Activated CD8-positive, alpha-beta memory T cell treated with anti-CD3 and anti-CD28 coated beads, Interleukin-2, amount 50 U/mL, for 24 hours (primary cell): ENCODE data around the gene INCA1.
A peak's percentile ranks its signal among the peaks of the same experiment; 100 is the strongest.

Experiments used
- DNase-seq: peaks from one replicate; pipeline ENCODE4 v3.0.0-alpha.2; 2020; ENCODE audit errors: extremely low read depth

Gene INCA1

DNA sequence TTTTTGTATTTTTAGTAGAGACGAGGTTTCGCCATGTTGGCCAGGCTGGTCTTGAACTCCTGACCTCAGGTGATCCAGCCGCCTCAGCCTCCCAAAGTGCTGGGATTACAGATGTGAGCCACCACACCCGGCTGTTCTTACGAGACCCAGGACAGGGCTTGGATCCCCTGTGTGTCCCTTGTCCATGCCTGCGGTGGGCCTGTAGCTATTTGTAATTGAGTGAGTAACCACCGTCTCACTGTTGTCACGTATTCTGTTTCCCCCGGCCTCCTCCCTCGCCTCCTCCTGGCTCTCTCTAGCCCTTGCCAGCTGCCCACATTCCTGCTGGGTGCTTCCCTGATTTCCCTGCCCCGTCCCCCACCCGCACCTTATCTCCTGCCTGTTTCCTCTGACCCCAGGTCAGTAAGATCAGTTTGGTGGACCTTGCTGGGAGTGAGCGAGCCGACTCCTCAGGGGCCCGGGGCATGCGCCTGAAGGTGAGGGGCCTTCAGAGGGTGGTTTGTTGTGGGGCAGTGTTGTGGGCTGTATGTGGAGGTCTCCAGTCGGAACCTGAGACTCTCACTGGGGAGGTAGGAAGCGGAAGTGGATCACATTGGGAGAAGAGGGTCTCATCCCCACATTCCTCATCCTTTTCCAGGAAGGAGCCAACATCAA is 6.0 kb upstream of the INCA1 start:
- DNase-seq, result no peak

DNA sequence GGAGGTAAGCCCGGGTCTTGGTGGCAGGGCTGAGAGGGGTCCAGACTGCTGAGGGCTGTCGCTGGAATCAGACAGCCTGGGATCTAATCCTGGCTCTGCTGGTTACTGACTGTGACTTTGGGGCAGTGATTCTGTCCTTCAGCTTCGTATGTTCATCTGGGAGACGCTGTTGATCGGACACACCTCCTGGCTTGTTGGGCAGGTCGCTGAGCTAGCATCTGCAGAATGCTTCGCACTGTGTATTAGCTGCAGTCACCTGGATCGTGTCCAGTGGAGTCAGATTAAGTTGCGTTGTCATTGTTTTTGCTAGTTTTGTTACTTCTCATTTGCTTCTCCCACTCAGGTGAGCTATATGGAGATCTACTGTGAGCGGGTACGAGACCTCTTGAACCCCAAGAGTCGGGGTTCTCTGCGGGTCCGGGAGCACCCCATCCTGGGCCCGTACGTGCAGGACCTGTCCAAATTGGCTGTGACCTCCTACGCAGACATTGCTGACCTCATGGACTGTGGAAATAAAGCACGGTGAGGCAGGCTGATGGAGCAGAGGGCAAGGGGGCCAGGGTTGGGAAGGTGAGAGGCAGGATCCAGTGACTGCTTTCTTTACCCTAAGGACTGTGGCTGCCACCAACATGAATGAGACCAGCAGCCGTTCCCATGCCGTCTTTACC is 4.9 kb upstream of the INCA1 start:
- no peak for DNase-seq

DNA sequence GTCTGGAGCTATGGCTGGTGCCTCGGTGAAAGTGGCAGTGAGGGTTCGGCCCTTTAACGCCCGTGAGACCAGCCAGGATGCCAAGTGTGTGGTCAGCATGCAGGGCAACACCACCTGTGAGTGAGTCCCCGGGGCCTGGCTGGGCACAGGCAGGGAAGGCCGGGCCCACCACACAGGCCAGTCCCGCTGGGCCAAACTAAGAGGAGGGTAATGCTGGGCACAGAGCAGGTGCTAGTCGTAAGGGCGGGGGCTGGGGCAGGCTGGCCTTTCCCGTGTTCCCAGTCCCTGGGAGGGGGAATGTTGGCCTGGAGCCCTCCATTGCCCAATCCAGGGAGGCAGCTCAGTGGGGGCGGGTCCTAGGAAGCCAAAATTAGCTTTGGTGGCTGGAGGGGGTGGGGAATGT is 2.9 kb upstream of the INCA1 start:
- DNase-seq, result no peak

DNA sequence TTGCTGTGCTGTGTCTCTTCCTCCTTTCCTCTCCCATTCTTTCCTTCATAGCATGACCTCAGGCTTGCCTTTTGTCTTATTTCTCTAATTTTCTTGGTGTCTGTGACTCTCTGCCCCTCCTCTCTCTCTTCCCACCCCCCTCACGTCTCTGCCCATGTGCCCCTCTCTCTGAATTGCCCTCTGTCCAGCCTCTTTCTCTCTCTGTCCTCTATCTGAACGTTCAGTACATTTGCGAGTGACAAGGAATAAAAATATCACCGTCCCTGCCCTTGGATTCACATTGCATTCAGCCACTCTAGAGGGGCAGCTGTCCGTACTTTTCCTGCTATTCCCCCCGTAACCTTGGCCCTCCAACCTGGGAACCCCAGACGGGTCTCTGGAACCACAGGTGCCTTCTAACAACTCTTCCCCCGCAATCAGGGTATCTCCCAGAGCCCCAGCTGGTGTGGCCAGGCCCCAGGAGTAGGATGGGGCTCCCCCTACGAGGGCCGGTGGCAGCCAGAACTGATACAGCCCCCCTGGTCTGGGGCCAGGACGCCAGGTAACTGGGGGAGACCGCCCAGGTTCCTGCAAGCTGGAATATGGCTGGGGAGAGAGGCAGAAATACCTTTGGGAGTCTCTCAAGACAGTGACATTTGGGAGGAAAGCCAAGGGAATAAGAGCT is 2.2 kb upstream of the INCA1 start:
- no peak for DNase-seq

DNA sequence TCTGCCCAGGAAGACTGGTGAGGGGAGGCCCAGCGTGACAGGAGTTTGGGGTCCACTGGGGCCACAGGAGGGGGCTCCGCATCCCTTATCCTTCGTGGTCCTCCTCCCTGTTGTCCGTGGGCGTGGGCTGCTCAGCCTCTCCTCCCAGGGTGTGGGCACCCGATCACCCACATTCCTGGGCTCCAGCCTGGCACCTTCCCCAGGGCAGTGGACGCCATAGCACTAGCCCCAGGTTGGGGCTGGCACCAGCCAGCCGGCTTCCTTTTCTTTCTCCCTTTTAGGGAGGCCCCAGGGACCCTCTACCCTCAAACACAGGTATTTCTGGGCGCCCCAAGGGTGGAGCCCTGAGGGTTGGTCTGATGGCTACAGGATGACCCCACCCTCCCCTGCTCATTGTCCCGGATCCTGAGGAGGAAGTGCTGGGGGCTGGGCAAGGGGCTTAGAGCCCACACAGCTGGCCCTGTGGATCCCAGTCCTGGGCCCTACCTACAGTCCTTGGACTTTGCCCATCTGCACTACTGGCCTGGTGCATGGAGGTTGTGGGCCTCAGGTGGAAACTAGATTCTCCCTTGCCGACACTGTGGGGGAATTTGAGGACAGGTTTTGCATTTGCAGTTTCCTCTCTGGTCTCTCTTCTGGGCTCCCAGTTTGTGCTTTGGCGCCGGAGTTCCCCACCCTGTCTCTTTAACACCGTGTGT is 1.6 kb upstream of the INCA1 start:
- DNase-seq, result no peak

DNA sequence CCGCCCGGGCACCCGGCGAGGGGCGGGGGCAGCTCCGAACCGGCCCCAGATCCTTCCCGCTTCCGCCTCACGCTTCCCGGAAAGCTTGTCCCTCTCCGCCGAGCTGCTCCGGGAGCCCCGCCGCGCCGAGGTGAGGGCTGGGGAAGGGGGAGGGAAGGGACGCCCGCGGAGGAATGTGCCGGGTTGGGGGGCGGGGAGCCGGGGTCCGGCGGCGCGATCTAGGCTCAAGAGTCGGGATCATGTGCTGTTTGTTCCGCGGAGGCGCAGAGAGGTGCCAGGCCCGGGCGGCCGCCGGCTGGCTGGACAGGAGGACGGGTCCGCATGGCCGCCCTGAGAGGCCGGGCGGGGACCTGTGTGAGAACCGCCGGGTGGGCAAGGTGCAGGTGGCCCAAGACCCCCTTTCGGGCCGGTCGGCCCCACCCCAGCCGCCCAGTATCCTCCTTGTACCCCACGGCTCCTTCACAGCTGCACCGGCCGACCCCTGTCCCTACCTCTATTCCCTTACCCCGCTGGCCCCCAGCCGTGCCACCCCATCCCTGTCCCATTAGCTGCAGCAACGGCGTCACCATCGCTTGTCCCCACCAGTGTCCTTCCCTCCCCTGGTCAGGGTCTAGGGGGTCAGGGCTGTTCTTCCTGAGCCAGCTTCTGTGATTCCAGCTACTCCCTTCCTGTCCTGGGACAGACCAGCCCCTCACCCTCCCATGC is 857 bp upstream of the INCA1 start:
- no peak for DNase-seq

DNA sequence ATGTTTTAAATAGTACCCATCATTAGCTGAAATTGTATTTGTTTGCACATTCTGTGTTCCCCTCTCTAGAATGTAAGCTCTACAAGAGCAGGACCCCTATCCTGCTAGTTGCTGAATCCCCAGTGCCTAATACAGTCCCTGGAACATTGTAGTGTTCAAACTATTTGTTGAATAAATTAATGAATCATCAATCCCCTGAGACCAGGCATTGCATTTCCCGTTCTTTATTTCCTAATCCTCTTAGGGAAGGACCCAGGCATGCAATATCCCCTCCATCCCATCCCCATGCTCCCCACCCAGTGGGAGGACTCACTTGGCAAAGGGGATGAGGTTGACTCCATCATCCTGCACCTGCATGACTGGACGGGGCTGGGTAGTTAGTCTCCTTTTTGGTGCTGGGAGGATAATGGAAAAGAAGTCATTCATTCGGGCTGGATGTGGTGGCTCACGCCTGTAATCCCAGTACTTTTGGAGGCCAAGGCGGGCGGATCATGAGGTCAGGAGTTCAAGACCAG is 3.2 kb downstream of the INCA1 start:
- no peak for DNase-seq

DNA sequence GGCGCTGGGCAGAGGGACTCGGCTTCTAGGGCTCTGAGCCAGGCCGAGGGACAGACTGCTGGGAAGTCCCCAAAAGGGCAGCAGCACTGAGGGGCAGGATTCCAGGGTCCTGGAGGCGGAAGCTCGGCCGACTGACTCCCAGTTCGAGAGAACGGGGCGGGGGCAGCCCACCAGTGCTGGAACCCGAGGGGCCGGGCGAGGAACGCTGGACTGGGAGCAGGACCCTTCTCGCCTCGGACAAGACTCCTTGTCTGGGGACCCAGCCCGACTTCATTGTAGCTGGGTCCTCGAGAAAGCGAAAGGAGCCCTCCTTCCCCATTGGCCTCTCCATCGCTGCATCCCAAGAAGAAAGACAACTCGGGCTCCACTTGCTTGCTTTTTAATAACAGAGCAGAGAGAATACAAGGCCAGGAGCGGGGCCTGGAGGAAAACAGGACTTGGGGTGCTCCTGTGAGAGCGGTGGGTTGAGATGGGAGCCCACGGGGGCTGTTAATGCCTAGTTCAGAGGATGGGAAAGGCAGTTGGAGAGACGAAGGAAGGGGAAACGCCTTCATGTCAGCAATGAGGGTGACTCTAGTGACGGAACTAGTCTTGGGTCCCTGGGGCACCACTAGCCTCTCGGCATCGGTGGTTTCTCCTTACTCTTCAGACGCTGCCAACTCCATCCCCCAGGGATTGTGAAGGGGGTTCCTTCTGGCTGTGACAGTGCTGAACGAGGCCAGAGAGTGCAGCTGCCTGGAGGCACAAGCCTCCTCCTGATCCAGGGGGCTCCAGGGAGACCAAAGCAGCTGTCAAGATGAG is 9.4 kb downstream of the INCA1 start:
- no peak for DNase-seq

DNA sequence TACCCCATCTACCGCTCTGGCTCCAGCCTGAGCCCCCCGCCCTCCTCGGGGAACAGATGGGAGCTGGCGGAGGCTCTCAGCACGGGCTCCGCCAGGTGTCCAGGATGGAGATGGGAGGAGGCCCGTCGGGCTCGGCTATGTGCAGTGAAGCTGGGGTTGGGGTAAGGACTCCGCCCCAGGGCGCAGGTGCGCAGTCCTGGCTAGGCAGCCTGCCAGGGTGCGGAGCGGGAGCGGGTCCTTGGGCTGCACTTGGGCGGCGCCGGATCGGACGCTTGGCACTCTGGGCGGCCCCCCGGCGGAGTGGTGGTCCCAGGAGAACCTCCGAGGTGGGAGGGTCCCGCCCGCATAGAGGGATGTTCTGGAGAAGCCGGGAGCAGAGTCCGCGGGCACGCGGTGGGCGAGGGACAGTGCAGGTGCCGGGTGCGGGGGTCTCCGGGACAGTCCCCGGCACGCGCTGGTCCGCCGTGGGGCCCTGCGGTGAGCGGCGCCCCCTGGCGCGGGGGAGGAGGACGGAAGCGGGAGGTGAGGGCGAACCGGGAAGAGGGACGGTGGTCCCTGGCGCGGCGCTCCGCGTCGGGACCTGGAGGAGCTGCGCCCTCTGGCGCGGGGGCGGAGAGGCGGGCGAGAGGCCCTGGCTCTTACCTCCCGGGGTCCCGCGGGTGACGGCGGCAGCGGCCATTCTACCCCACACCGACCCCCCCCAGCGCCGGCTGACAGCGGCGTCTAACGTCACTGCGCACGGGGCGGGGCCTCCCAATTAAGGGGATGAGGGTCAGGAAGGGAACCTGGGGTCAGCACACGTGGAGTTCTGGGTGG is 10.2 kb downstream of the INCA1 start, which contains the start of gene CAMTA2:
Gene CAMTA2, minus strand, starts transcription at position 725 of the 816 bp plus-strand sequence. CDS start 1,453 bp downstream, outside the sequence.
- peak; percentile 70 for DNase-seq

DNA sequence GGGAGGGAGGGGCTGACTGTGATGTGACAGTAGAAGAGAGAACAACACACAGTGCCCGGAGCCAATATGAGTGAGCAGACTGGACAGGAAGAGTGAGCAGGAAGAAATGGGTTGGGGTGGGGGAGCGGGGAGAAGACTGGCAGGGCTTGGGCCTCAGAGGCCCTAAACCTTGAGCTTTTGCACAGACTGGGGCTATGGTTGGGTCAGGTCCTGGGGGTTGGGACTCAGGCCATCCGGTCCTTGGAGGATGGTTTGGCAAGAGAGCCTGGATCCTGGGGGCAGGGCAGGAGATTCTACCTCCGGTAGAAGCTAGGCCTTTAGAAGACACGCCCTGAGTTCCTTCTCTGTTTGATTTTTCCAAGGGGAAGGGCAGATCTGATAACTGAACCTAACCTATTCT is 10.9 kb downstream of the INCA1 start:
- DNase-seq, result no peak

DNA sequence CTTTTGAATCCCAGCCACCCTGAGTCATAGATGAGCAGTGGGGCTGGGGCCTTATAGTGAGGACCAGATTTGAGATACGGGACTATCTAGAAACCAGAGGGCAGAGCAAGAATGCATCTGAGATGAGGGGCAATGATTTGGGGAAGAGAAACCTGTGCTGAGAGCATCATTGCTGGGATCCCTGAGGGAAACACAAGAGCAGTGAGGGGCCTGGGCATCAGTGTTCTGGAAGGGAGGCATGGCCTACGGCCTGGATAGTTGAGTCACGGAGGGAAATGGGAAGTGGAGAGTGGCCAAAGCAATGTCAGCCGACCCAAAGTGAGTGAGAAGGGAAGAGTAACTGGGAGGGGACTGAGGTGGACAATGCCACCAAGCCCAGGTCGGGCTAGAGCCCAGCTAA is 15.0 kb downstream of the INCA1 start:
- DNase-seq, result no peak

DNA sequence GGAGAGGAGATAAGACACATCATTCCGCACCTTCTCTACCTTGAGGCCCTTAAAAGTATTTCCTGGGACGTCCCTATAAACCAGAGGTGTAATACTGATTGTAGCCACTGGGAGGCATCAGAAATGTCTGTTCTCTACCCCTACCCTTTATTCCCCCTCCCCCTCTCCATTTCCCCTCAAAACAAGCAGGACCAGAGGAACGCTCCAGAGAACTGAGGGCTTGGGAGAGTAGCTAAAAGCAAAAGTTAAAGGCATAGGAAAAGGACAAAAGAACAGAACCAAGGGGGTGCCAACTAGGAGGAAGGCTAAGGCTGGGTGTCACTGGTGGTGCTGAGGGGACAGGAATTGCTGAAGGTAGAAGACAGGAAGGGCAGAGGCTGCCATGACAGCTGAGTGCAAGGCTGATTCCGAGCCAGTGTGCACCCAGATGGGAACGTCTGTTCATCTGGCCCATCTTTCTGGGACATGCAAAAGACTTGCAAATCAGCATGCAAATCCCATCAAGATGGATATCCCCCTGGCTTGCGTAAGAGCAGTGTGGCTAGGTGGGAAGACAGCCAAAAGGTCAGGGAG is 16.6 kb downstream of the INCA1 start:
- DNase-seq, result no peak

DNA sequence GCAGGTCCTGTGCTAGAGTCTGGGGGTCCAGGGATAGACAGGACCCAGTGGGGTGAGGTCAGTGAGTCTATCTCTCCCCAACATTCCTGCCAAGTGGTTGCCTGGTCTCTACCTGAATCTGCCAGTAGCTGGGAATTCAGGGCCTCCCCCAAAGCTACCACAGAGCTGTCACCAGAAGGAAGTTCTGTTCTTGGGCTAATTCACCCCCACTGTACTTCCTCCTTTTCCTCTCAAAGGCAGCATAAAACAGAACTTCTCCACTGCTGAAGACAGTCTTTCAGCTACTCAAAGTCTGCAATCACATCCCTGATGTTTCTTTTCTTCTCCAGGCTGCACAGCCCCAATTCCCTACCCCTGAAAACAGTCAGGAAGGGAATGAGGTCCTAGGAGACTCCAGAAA is 18.6 kb downstream of the INCA1 start:
- DNase-seq, result no peak

DNA sequence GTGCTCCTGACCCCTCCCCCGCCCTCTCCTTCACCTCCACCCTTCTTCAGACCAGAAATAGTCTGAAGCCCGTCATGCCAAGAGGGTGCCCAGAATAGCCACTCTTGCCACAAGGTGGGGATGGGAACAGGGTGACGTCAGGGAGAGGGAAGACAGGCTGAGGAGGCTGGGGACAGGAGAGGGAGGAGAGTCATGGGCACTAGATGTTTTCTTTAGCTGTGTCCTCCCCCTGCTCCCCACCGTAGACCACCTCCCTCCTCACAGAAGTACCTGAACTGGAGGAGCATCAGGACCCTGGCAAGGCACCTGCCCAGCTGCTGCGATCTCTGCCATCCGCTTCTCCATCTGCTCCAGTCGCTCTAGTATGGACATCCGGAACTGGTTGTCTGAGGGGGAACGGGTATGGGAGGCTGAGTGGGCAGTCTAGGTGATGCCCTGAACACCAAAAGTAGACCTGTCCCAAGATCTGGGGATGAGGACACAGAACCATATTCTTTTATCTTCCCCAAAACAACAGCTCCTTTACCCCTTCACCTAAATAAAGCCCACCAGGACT is 23.1 kb downstream of the INCA1 start:
- no peak for DNase-seq

DNA sequence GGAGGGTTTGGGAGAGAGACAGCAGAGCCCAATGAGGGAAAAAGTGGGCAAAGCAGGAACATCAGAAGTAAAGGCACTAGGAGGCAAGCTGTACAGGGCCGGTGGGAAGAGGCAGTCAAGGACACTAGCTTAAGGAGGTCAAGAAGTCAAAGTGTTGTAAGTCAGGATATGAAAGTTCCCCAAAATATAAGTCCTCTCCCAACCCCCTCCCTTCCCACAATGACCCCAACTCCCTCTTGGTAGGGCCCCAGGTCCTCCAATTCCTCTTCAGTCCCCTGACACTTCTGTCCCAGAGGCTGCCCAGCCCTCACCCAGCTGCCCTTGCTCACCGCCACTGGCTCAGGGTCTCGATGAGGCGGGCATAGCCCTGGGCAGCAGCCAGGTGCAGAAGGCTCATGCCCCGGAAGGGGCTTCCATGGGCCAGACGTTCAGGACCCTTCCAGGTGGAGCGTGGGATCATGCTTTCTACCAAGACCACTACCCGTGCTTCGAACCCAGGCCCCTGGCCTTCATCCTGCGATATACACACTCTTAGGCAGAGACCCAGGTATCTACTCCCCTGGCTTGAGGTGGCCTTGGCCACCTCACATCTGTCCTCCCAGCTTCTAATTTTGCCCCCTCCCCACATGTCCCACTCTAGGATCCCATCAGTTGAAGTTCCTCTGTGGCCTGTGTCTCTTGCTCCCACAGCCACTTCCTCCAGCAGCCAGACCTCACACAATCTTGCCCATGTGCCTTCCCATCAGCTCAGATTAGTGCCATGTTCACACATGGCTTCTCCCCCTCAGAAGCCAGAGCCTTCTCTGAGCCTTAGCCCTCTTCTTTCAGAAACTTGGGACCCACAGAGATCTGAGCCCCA is 23.8 kb downstream of the INCA1 start:
- no peak for DNase-seq

DNA sequence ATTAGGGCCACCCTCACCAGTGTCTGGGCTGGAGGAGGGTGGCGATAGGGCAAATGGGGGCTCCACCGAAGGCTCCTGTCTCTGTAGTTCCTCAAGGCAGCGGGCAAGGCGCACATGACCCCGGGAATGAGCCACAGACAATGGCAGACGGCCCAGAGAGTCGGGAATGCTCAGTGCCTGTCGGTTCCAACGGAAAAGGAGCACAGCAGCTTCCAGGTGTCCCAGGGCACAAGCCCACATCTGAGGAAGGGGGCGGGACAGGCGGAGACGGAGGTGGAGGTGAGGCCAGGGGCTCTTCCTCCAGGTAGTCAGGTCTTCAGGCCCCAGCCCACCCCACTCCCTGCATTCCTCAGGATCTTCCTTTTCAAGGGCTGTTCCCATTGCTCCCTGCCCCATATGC is 24.6 kb downstream of the INCA1 start:
- no peak for DNase-seq

DNA sequence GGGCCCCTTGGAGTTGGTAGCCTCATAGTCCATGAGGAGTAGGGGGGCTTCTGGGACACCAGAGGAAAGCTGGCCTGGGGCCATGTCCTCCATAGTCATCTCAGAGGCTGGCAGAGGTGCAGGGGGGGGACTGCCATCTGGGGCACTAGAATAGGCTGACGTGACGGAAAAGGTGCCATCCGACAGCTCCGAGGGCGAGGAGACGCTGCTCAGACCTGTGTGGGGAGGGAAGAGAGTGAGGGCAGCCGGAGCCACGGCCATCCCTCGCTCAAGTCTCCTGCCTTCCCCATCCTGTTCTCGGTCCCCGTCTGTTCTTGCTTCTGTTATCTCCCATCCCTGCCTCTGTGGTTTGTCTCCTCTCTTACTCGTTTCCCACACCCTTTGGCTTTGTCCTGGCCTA is 25.0 kb downstream of the INCA1 start:
- DNase-seq, result no peak

DNA sequence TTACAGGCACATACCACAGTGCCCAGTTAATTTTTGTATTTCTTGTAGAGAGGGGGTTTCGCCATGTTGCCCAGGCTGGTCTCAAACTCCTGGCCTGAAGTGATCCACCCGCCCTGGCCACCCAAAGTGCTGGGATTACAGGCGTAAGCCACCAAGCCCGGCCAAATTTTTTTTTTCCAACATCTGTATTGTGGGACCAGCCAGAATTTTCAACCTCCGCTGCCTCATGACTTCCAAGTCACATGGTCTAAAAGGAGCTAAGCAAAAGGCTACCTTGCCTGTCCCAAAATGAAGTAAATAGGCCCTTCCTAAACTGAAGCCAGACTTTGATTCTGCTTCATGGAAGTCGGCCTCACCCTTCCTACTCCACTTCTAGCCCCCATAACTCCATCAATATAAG is 25.5 kb downstream of the INCA1 start:
- DNase-seq, result no peak
